Measurements from ENCODE around the gene FAM131B. TPM values are rescaled to one million over a fixed set of nuclear protein-coding genes. Genes with fewer than 3 reads are reported as not detected.
A peak's percentile ranks its signal among the peaks of the same experiment; 100 is the strongest.

The FAM131B gene
- total RNA-seq, 1 experiment from 2014 or later, result 17.3 TPM

- Histone ChIP-seq H3K9me3 (ENCODE audit: control insufficient read depth, low read depth, low read length) (no peaks in the 10 kb centered on the region), H3K18ac (ENCODE audit: insufficient read length, low read depth, low read length) (peak overlapping the region; percentile 46), H3K4me1 (ENCODE audit: insufficient read depth, low read length) (peaks cover 5% of the 10 kb centered on the region; the same call in 1 of the 2 replicates), H3K23ac (ENCODE audit: insufficient read length, low read depth, low read length) (no peak overlapping the region), H4K91ac (ENCODE audit: insufficient read length, low read depth, low read length) (no peak overlapping the region), H2BK20ac (ENCODE audit: low read depth, low read length, poor library complexity, severe bottlenecking) (no peak overlapping the region), H3T11ph (ENCODE audit: low read length) (no peak overlapping the region), H3K23me2 (ENCODE audit: insufficient read length, low read depth, low read length, poor library complexity, severe bottlenecking) (peaks cover 14% of the 10 kb centered on the region), H3K4ac (ENCODE audit: low read depth, low read length) (no peak overlapping the region), H2BK12ac (ENCODE audit: insufficient read length, low read depth, low read length) (no peak overlapping the region), H2BK15ac (ENCODE audit: low read depth, low read length) (no peak overlapping the region), H3K27ac (ENCODE audit: insufficient read length, low read depth, low read length) (no peak overlapping the region), H4K8ac (replicated peaks; ENCODE audit: insufficient read length, low read depth, low read length) (no peak overlapping the region), H3K27me3 (ENCODE audit: insufficient read depth, low read length) (0 out of 2 replicates have a peak, but pooled peaks cover 2% of the 10 kb centered on the region), H3K4me2 (ENCODE audit: insufficient read depth, insufficient read length, low read length) (peak overlapping the region; percentile 59), H2AK5ac (ENCODE audit: insufficient read length, low read length) (no peak overlapping the region), H4K5ac (ENCODE audit: insufficient read length, low read depth, low read length) (no peak overlapping the region), H2AFZ (ENCODE audit: low read length) (no peak overlapping the region), H3K9ac (ENCODE audit: extremely low read depth, insufficient read length, low read length) (peak overlapping the region; percentile 79), H2BK120ac (ENCODE audit: low read depth, low read length, poor library complexity, severe bottlenecking) (no peak overlapping the region), H3K14ac (ENCODE audit: insufficient read depth, low read length) (peak overlapping the region; percentile 83), H3K79me1 (ENCODE audit: insufficient read depth, low read depth, low read length, poor library complexity, severe bottlenecking) (peaks cover 5% of the 10 kb centered on the region), H4K20me1 (ENCODE audit: control insufficient read depth, insufficient read depth, insufficient read length) (peaks cover 2% of the 10 kb centered on the region), H2BK5ac (ENCODE audit: insufficient read length, low read length) (no peak overlapping the region), H3K79me2 (ENCODE audit: insufficient read depth, low read length) (peaks cover 17% of the 10 kb centered on the region; the same call in 1 of the 2 replicates), H3K56ac (ENCODE audit: insufficient read length, low read depth, low read length) (no peak overlapping the region)
- Mint-ChIP-seq H3K36me3 (ENCODE audit: insufficient read depth in 1 of 3, low read depth in 3 of 3) (peaks cover 5 to 9% (median 7%) of the 10 kb centered on the region in 3 experiments; a peak in 4 of 7 replicates), H3K4me1 (peaks cover 21 to 23% of the 10 kb centered on the region in 2 experiments), H3K4me3 (peak overlapping the region in 1 of 2 experiments; percentile 76; a peak in 4 of 5 replicates), H3K27me3 (ENCODE audit: low read depth) (no peaks in the 10 kb centered on the region), H3K27ac (peak overlapping the region in 1 of 3 experiments; percentile 49; a peak in 1 of 7 replicates), H3K9me3 (no peaks in the 10 kb centered on the region)
- no peak for DNase-seq
- no peak for TF ChIP-seq CTCF (conservative IDR thresholded peaks at IDR 0.05)
- no CpG with 5 or more reads among the region's 21 CpGs for WGBS (ENCODE audit: extremely low coverage, insufficient read length, low lambda C conversion rate)
Observed at GRCh38 chr7:143382126-143382790, 19.7 kb upstream of the FAM131B start.
